ENCODE measurements around the gene SLC18B1. TPM values are rescaled to one million over a fixed set of nuclear protein-coding genes. Genes with fewer than 3 reads are reported as not detected.

The SLC18B1 gene
- total RNA-seq, 1 donor from 2014 or later: 24.2 TPM

GRCh38 chr6:132820629-132821381, 22.4 kb upstream of the SLC18B1 start:
- Mint-ChIP-seq H3K27ac (peak overlapping the region; percentile 8), H3K9me3 (no peaks in the 10 kb centered on the region)
- no peak for DNase-seq (ENCODE audit: low spot score in 2 of 2, unreplicated experiment in 2 of 2)

GRCh38 chr6:132819405-132820161, 21.1 kb upstream of the SLC18B1 start:
- peak overlapping the region; percentile 79 for H3K27ac Mint-ChIP-seq
- no peaks in the 10 kb centered on the region for H3K27me3 Mint-ChIP-seq (ENCODE audit: low read depth)
- peaks cover 32% of the 10 kb centered on the region for H3K36me3 Mint-ChIP-seq
- TF ChIP-seq CTCF (IDR thresholded peaks at IDR 0.05; ENCODE audit: unreplicated experiment): no peak
- peaks cover 30% of the 10 kb centered on the region for H3K4me1 Mint-ChIP-seq
- no peak overlapping the region for H3K4me3 Mint-ChIP-seq
- H3K9me3 Mint-ChIP-seq: no peaks in the 10 kb centered on the region
- no peak for DNase-seq (ENCODE audit: low spot score in 2 of 2, unreplicated experiment in 2 of 2)

More at GRCh38 chr6:132820629-132821381, 22.4 kb upstream of the SLC18B1 start:
- peaks cover 23% of the 10 kb centered on the region for H3K4me1 Mint-ChIP-seq
- H3K27me3 Mint-ChIP-seq (ENCODE audit: low read depth): no peaks in the 10 kb centered on the region
- no peak for TF ChIP-seq CTCF (IDR thresholded peaks at IDR 0.05; ENCODE audit: unreplicated experiment)
- H3K36me3 Mint-ChIP-seq: peaks cover 27% of the 10 kb centered on the region
- no peak overlapping the region for H3K4me3 Mint-ChIP-seq

GRCh38 chr6:132818404-132819359, 20.2 kb upstream of the SLC18B1 start:
- Mint-ChIP-seq H3K27me3 (ENCODE audit: low read depth) (no peaks in the 10 kb centered on the region), H3K27ac (peak overlapping the region; percentile 79), H3K4me3 (no peak overlapping the region), H3K9me3 (no peaks in the 10 kb centered on the region), H3K4me1 (peaks cover 24% of the 10 kb centered on the region), H3K36me3 (peaks cover 32% of the 10 kb centered on the region)
- no peak for DNase-seq (ENCODE audit: low spot score in 2 of 2, unreplicated experiment in 2 of 2)
- no peak for TF ChIP-seq CTCF (IDR thresholded peaks at IDR 0.05; ENCODE audit: unreplicated experiment)

- H3K36me3 Mint-ChIP-seq: peaks cover 32% of the 10 kb centered on the region
- no peak overlapping the region for H3K4me3 Mint-ChIP-seq
- H3K27me3 Mint-ChIP-seq (ENCODE audit: low read depth): no peaks in the 10 kb centered on the region
- TF ChIP-seq CTCF (IDR thresholded peaks at IDR 0.05; ENCODE audit: unreplicated experiment): no peak
- H3K4me1 Mint-ChIP-seq: peaks cover 30% of the 10 kb centered on the region
- peak overlapping the region; percentile 5 for H3K27ac Mint-ChIP-seq
- no peak for DNase-seq (ENCODE audit: low spot score in 2 of 2, unreplicated experiment in 2 of 2)
- no peaks in the 10 kb centered on the region for H3K9me3 Mint-ChIP-seq
Measured at GRCh38 chr6:132817554-132818403, 19.3 kb upstream of the SLC18B1 start.

Measured in mesothelial cell of epicardium (in vitro differentiated cells).